Fibroblast of skin of abdomen (primary cell): Measurements from ENCODE around the gene SLC8B1.

Experiments
- DNase-seq: peaks from one replicate; pipeline ENCODE4 v3.0.0-alpha.2; 2013

SLC8B1 gene

DNA sequence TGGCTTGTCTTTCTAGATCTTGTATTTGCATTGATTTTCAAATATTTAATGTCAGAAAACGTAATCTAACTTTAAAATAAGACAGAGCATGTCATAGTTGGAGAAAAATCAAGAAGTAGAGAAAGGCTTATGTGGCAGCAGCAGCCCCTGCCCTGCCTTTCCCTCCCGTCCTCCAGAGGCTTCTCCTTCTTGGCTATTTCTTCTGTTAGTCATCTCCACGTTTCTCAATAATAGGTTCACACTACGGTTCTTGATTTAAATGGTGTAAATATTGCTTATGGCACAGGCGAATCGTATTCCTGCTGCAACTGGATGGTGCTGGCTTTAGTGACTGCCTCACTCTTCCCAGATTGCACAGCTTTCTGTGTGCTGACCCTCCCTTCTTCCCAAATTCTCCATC, 42.8 kb downstream of the SLC8B1 start:
- DNase-seq: peak; percentile 67

GRCh38 chr12:113291586-113291985, 43.3 kb downstream of the SLC8B1 start:
- DNase-seq: no peak

- no peak for DNase-seq
These were observed 44.4 kb downstream of the SLC8B1 start for GRCh38 chr12:113290506-113290905.

DNA sequence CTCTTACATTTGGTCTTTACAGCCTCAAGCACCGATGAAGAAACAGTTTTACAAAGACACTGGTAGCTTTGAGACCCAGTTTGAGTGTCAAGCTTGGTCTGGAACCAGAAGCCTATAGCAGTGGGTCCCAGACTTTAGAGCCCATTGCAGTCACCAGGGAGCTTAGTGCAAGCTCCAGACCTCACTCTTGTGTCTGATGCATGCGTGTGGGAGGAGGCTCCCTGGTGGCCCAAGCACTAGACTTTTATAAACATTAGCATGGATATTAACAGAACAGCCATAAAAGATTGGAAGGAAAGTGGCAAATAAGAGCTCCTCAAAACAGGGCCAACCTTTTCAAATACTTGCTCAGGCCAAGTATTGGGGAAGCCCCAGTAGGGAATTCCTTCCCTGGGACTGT, 45.5 kb downstream of the SLC8B1 start:
- DNase-seq: no peak

DNA sequence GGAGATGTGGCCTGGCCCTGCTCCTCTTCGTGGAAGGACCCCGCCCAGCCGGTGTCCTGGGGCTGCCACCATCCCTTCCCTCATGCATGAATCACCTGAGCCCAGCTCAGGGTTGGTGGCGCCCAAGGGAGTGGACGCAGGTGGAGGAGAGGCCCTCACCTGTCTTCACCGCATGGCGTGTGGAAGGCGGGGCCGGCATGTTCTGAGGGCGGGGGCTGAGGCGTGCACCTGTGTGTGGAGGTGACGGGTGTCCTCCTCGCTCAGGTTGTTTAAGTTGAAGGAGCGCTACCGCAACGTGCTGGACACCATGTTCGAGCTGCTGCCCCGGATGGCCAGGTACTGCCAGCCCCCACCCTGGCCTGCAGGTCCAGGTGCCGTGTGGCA, 47.0 kb downstream of the SLC8B1 start:
- no peak for DNase-seq

GRCh38 chr12:113287146-113287898, 47.6 kb downstream of the SLC8B1 start:
- DNase-seq: no peak

DNA sequence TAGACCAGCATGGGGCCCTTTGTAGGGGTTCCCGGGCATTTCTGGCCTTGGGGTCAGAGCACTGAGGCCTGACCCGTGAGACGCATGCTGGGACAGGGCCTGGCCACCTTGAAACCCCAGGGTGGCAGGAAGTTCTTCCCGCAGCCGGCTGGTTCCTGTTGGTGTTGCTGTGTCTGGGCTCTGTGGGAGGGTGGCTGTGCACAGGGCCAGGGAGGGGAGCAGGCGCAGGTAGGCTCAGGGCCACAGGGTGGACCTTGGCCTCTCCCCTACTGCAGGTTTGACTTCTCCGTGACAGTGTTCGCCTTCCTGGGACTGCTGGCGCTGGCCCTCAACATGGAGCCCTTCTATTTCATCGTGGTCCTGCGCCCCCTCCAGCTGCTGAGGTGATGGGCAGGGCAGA, 48.2 kb downstream of the SLC8B1 start:
- no peak for DNase-seq

- DNase-seq: peak; percentile 11
These were observed 49.0 kb downstream of the SLC8B1 start for GRCh38 chr12:113285679-113286610.

GRCh38 chr12:113284751-113285150, 50.2 kb downstream of the SLC8B1 start:
- no peak for DNase-seq

DNA sequence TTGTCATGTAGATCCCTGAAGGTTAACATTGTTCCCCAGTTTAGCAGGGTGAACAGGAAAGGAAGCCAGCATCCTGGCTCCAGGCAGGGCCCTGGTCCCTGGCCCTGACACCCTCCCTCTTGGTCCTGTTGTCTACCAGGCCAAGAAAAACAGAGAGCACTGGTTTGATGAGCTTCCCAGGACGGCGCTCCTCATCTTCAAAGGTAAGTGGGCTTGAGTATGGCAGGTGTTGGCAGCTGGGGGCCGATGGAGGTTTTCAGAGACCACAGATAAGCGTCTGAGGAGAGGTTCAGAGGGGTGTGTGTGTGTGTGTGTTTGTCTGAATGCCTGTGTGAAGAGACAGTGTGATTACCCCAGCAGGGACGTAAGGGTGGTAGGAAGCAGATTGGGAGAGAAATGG, 56.3 kb downstream of the SLC8B1 start:
- no peak for DNase-seq

GRCh38 chr12:113278141-113278540, 56.8 kb downstream of the SLC8B1 start:
- DNase-seq: no peak

- no peak for DNase-seq
These were observed 57.4 kb downstream of the SLC8B1 start for GRCh38 chr12:113277511-113277910.

- DNase-seq: no peak
These were observed 57.9 kb downstream of the SLC8B1 start for GRCh38 chr12:113276946-113277500.

GRCh38 chr12:113276306-113276705, 58.6 kb downstream of the SLC8B1 start:
- DNase-seq: no peak

DNA sequence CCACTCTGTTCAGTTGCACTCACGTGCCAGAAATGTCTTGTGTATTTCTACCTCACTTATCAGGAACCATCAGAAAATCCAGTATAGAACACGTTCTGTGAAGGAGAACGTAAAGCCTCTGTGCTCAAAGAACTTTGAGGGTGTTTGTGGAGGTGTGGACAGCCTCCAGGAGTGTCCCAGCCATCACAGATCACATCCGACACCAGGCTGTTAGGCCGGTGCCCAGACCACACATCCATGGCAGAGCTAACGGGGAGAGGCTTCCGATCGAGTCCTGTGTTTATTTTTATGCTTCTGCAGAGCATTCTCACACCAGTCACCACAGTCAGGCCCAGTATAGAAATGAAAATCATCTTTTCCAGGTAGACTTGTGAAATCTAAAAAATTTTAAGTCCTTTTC, 60.1 kb downstream of the SLC8B1 start:
- DNase-seq: no peak

DNA sequence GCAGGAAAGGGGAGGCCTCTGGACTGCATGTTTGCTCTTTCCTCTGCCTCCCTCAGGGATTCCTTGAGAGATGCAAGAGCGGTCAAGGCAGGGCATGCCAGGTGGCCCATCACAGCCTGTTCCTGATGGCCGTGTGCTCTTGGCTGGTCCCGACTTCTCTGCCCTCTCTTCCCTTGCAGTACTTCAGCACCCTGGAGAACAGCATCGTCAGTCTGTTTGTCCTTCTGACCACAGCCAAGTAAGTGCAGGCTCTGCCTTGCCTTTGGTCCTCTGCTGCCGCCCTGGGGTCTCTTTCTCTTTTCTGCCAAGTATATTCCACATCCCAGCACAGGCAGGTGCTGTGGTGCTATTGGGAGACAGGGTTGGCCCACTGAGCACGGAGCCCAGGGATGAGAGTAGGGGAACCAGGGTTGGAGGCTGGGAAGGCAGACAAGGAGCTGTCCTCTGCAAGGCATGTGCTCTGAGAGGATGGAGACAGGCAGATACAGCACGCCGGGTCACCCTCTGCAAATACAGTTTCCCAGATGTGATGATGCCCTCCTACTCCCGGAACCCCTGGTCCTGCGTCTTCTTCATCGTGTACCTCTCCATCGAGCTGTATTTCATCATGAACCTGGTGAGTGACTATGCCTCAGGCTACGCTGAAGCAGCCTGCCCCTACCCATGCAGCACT, 61.7 kb downstream of the SLC8B1 start:
- DNase-seq: no peak

- DNase-seq: peak; percentile 77
These were observed 62.9 kb downstream of the SLC8B1 start for GRCh38 chr12:113271853-113272561.

GRCh38 chr12:113271466-113271852, 63.5 kb downstream of the SLC8B1 start:
- no peak for DNase-seq

GRCh38 chr12:113270709-113271009, 64.2 kb downstream of the SLC8B1 start:
- DNase-seq: no peak

DNA sequence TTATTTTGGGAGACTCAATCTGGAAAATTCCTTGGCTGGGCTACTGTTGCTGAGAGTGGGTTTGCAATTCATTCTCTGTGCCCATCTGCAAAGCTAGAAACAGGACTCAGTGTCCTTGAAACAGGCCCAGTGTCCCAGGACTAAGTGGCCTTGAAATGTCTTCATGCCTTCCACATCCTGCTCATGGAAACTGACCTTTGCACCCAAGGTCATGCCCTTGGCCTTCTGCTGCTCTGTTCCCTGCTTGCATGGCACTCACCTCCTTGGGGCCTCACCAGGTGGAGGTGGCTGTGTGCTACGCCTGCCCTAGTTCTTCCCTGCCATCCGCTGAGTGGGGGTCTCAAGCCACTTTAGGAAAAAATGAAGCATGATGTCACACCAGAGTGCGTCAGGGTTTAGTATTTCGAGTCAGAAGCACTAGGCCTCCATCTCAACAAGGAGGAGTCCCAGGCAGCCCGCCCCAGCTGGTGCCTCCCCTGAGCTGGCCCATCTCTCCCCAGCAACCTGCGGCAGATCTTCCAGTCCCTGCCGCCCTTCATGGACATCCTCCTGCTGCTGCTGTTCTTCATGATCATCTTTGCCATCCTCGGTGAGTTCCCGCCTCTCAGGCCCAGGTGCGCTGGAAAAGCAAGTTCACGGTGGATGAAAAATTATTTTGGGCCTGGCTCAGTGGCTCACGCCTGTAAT, 65.5 kb downstream of the SLC8B1 start:
- DNase-seq: no peak

- no peak for DNase-seq
These were observed 66.3 kb downstream of the SLC8B1 start for GRCh38 chr12:113268621-113269020.

GRCh38 chr12:113268136-113268535, 66.8 kb downstream of the SLC8B1 start:
- DNase-seq: no peak
